IMR-90 (cell line): ENCODE results near the gene NAV2. TPM values are rescaled to one million over a fixed set of nuclear protein-coding genes. Genes with fewer than 3 reads are reported as not detected.

ENCODE experiments used
- ATAC-seq: fragments of 200-7000 bp; cut with Tn5 transposase; 2 replicates; pipeline ENCODE4 v1.9.1; 2020; ENCODE audit warnings: low read depth, mild to moderate bottlenecking, moderate library complexity
- BruUV-seq: library from RNA; stranded (reverse); fragments of 400-500 nt; replicated peaks from 2 replicates; lab custom pipeline; 2021; lab: Mats Ljungman, UMichigan
- CTCF ChIA-PET: fragments of 300-600 bp; formaldehyde crosslinking; extraction: SDS; loops from one replicate; lab custom pipeline; 2021; ENCODE audit warnings: antibody characterized with exemption; lab: Yijun Ruan, JAX
- POLR2A ChIA-PET: fragments of 300-600 bp; sonication (Branson Sonifier 250); formaldehyde crosslinking; loops from one replicate; lab custom pipeline; 2022; ENCODE audit warnings: antibody characterized with exemption; ENCODE audit not compliant: unreplicated experiment; lab: Charles Lee
- DNase-seq: peaks from one replicate; pipeline ENCODE4 v3.0.0; 2013
- H2AFZ ChIP-seq: replicated peaks from 2 replicates; pipeline ENCODE3; 2013; ENCODE audit warnings: low read length, mild to moderate bottlenecking; ENCODE audit not compliant: poor library complexity
- H2AK5ac ChIP-seq: 2 replicates; pipeline ENCODE4 v1.6.1; 2013; ENCODE audit warnings: low read depth, low read length, inconsistent platforms
- H2AK9ac ChIP-seq: replicated peaks from 2 replicates; pipeline ENCODE3; 2013; ENCODE audit warnings: mild to moderate bottlenecking, low read depth, low read length, moderate library complexity; ENCODE audit not compliant: poor library complexity
- H2BK120ac ChIP-seq: 2 replicates; pipeline ENCODE4 v1.6.1; 2013; ENCODE audit warnings: low read depth, low read length, inconsistent platforms
- H2BK15ac ChIP-seq: 3 replicates; pipeline ENCODE4 v1.6.1; 2013; ENCODE audit warnings: low read depth, low read length, inconsistent platforms
- H2BK20ac ChIP-seq: 2 replicates; pipeline ENCODE4 v1.6.1; 2013; ENCODE audit warnings: low read depth, mild to moderate bottlenecking, inconsistent platforms, low read length, moderate library complexity
- H2BK5ac ChIP-seq: 2 replicates; pipeline ENCODE4 v1.6.1; 2013; ENCODE audit warnings: mild to moderate bottlenecking, low read depth, low read length, inconsistent platforms; ENCODE audit not compliant: poor library complexity, severe bottlenecking
- H3K14ac ChIP-seq: replicated peaks from 2 replicates; pipeline ENCODE4 v1.6.1; 2013; ENCODE audit warnings: low read depth, low read length, inconsistent platforms
- H3K18ac ChIP-seq: 2 replicates; pipeline ENCODE4 v1.6.1; 2013; ENCODE audit warnings: low read depth, low read length, control low read depth
- H3K23ac ChIP-seq: 2 replicates; pipeline ENCODE4 v1.6.1; 2013; ENCODE audit warnings: low read depth, low read length, inconsistent platforms
- H3K27ac ChIP-seq: 2 replicates; pipeline ENCODE4 v1.5.1; 2013; ENCODE audit warnings: mild to moderate bottlenecking, control low read depth, low read length; ENCODE audit not compliant: insufficient read depth
- H3K27me3 ChIP-seq: 2 replicates; pipeline ENCODE4 v1.6.1; 2013; ENCODE audit warnings: low read length; ENCODE audit not compliant: control insufficient read depth, insufficient read depth
- H3K36me3 ChIP-seq: 2 replicates; pipeline ENCODE4 v1.6.1; 2013; ENCODE audit warnings: low read length, mixed read lengths; ENCODE audit not compliant: control insufficient read depth, insufficient read depth
- H3K4ac ChIP-seq: 2 replicates; pipeline ENCODE4 v1.6.1; 2013; ENCODE audit warnings: low read depth, low read length, inconsistent platforms
- H3K4me1 ChIP-seq: 2 replicates; pipeline ENCODE4 v1.6.1; 2013; ENCODE audit warnings: low read length, mixed read lengths; ENCODE audit not compliant: control insufficient read depth, insufficient read depth
- H3K4me2 ChIP-seq: 2 replicates; pipeline ENCODE4 v1.6.1; 2013; ENCODE audit warnings: low read depth, mild to moderate bottlenecking, control low read depth, low read length, moderate library complexity
- H3K4me3 ChIP-seq: 2 replicates; pipeline ENCODE4 v1.5.1; 2013; ENCODE audit warnings: low read depth, mild to moderate bottlenecking, control low read depth, low read length, moderate library complexity; ENCODE audit not compliant: insufficient read depth
- H3K56ac ChIP-seq: 2 replicates; pipeline ENCODE4 v1.6.1; 2013; ENCODE audit warnings: low read length, inconsistent platforms; ENCODE audit not compliant: insufficient read depth; ENCODE audit errors: extremely low read depth
- H3K79me1 ChIP-seq, 2 experiments: 2 replicates each; pipeline ENCODE4 v1.6.1; 2013; ENCODE audit warnings: low read length in 2 of 2, inconsistent platforms in 1 of 2, low read depth in 1 of 2
- H3K9ac ChIP-seq: 2 replicates; pipeline ENCODE4 v1.6.1; 2013; ENCODE audit warnings: low read depth, low read length, control low read depth
- H3K9me1 ChIP-seq: 2 replicates; pipeline ENCODE4 v1.6.1; 2013; ENCODE audit warnings: low read length, inconsistent platforms; ENCODE audit not compliant: insufficient read depth
- H3K9me3 ChIP-seq: 2 replicates; pipeline ENCODE4 v1.6.1; 2013; ENCODE audit warnings: low read length; ENCODE audit not compliant: control insufficient read depth, insufficient read depth
- H4K20me1 ChIP-seq: 2 replicates; pipeline ENCODE4 v1.6.1; 2013; ENCODE audit warnings: low read length, inconsistent platforms; ENCODE audit not compliant: insufficient read depth
- H4K5ac ChIP-seq: 2 replicates; pipeline ENCODE4 v1.6.1; 2013; ENCODE audit warnings: mild to moderate bottlenecking, low read depth, low read length, control low read depth
- H4K8ac ChIP-seq, 2 experiments: 2 replicates each; pipeline ENCODE4 v1.6.1; 2013; ENCODE audit warnings: low read depth in 2 of 2, low read length in 2 of 2, control low read depth in 1 of 2, inconsistent platforms in 1 of 2
- H4K91ac ChIP-seq: 2 replicates; pipeline ENCODE4 v1.6.1; 2013; ENCODE audit warnings: low read depth, low read length, inconsistent platforms; ENCODE audit not compliant: insufficient read depth
- BHLHE40 ChIP-seq: fragments of 150-350 bp; IDR thresholded peaks from 2 replicates; pipeline ENCODE4 v1.6.1; 2016; ENCODE audit warnings: mild to moderate bottlenecking, low read depth, low read length
- CHD1 ChIP-seq: IDR thresholded peaks from 2 replicates; pipeline ENCODE4 v1.6.1; 2012; ENCODE audit warnings: low read depth, low read length, improper control_type of control experiment
- CTCF ChIP-seq: conservative IDR thresholded peaks from 2 replicates; pipeline ENCODE4 v1.5.1; 2012; ENCODE audit warnings: mild to moderate bottlenecking, low read depth, low read length, improper control_type of control experiment
- RAD21 ChIP-seq: IDR thresholded peaks from 2 replicates; pipeline ENCODE4 v1.6.1; 2012; ENCODE audit warnings: low read length, improper control_type of control experiment
- RCOR1 ChIP-seq: IDR thresholded peaks from 2 replicates; pipeline ENCODE4 v1.6.1; 2012; ENCODE audit warnings: mild to moderate bottlenecking, low read length, improper control_type of control experiment; ENCODE audit not compliant: insufficient replicate concordance
- RFX5 ChIP-seq: IDR thresholded peaks from 2 replicates; pipeline ENCODE4 v1.8.0; 2012; ENCODE audit warnings: low read depth, mild to moderate bottlenecking, low read length, moderate library complexity
- WGBS, 2 experiments: methylation state at CpG; one replicate each; pipeline versions ENCODE4 v1.1.5 to v1.1.7; 2013; ENCODE audit warnings: missing lambda C conversion rate in 2 of 2; ENCODE audit not compliant: insufficient read length in 1 of 2; ENCODE audit errors: extremely low coverage in 2 of 2; 5-methylcytosine and 5-hydroxymethylcytosine counted together
- dilution Hi-C: fragments of 300-500 bp; cut with HindIII; formaldehyde crosslinking; loops from one replicate; pipeline ENCODE4 v1.14.3; 2018; ENCODE audit warnings: low sequenced_read_pairs; ENCODE audit not compliant: unreplicated experiment
- in situ Hi-C: fragments of 300-500 bp; cut with MboI; formaldehyde crosslinking; loops from 3 replicates; pipeline ENCODE4 v1.14.3; 2019; ENCODE audit warnings: low sequenced_read_pairs, inconsistent platforms, mixed read lengths
- intact Hi-C: fragments of 100-400 bp; cut with micrococcal nuclease; formaldehyde crosslinking; loops from 2 replicates; pipeline ENCODE4 v1.10.0; 2022
- polyA plus RNA-seq, 3 experiments: library from polyadenylated mRNA; depleted of rRNA; stranded (reverse); fragments of >200 nt; gene quantifications; 2 replicates each; pipeline ENCODE4 v1.2.3, GENCODE V29; 2012; ENCODE audit warnings: low replicate concordance in 1 of 3
- total RNA-seq: library from RNA; depleted of rRNA; stranded (reverse); fragments of >200 nt; gene quantifications from 2 replicates; pipeline ENCODE4 v1.2.3, GENCODE V29; 2012
- TF ChIP-seq, protein P1 (sequence below): fragments of 150-350 bp; IDR thresholded peaks from 2 replicates; pipeline ENCODE4 v1.6.1; 2017; ENCODE audit warnings: mild to moderate bottlenecking, antibody characterized with exemption, low read length, low read depth

The NAV2 gene
- total and polyA plus RNA-seq, 2 of the 4 experiments (the other 2 are of a cell fraction): 4.5 to 12.6 TPM

DNA sequence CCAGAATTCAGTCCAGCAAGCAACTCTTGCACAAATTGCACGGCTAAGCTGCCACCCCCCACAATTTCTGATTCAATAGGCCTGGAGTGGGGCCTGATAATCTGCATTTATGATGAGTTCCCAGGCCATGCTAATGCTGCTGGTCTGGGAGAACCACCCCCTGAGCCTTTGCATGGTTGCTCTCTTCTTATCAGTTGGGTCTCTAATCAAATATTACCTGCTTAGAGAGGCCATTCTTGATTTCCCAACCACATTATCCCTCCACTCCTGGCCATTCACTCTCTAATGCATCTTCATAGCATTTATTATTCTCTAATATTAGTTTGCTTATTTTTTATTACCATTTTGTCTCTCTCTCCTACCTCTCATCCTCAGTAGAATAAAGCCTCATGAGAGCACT lies 99.5 kb downstream of the NAV2 start:
- Histone ChIP-seq H3K4me1 (peaks cover 2% of the 10 kb centered on the region; the same call in 1 of the 2 replicates), H4K5ac (no peak overlapping the region), H3K18ac (no peak overlapping the region), H3K27ac (no peak overlapping the region), H4K8ac (no peak overlapping the region), H2AK9ac (no peak overlapping the region), H2BK20ac (no peak overlapping the region), H2BK5ac (no peak overlapping the region), H2AK5ac (no peak overlapping the region), H3K9ac (no peak overlapping the region), H3K56ac (no peak overlapping the region), H3K27me3 (no peaks in the 10 kb centered on the region), H3K9me1 (peaks cover 4% of the 10 kb centered on the region; the same call in 1 of the 2 replicates), H3K9me3 (no peaks in the 10 kb centered on the region), H2BK15ac (no peak overlapping the region), H3K36me3 (no peaks in the 10 kb centered on the region), H4K20me1 (peaks cover 57% of the 10 kb centered on the region), H4K91ac (no peak overlapping the region), H3K14ac (no peak overlapping the region), H3K4me2 (no peak overlapping the region), H2AFZ (no peak overlapping the region), H3K23ac (no peak overlapping the region), H3K4ac (no peak overlapping the region), H3K4me3 (no peak overlapping the region), H3K79me1 (peaks cover 51 to 63% of the 10 kb centered on the region in 2 experiments), H2BK120ac (no peak overlapping the region)
- ATAC-seq (no peak), DNase-seq (no peak)
- CTCF ChIA-PET: no interaction called here
- in situ Hi-C loops (no loop called here), dilution Hi-C loops (no loop called here), intact Hi-C loops (no loop called here)
- no CpG with 5 or more reads among the region's 1 CpG for WGBS, 2 experiments
- TF ChIP-seq BHLHE40 (no peak), RCOR1 (no peak), RFX5 (no peak), CTCF (no peak), CHD1 (no peak), RAD21 (no peak)
- TF ChIP-seq, protein P1, sequence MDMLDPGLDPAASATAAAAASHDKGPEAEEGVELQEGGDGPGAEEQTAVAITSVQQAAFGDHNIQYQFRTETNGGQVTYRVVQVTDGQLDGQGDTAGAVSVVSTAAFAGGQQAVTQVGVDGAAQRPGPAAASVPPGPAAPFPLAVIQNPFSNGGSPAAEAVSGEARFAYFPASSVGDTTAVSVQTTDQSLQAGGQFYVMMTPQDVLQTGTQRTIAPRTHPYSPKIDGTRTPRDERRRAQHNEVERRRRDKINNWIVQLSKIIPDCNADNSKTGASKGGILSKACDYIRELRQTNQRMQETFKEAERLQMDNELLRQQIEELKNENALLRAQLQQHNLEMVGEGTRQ: no peak
- POLR2A ChIA-PET: no interaction called here
- no TSS peak for BruUV-seq
